GM11168 (cell line): ENCODE results near the gene NDST1.
"Not testable (repeated sequence)": the region's sequence is repeated elsewhere in the genome, so short reads cannot be mapped to it uniquely, and the experiment has no call there.

Source experiments
- in situ Hi-C: fragments of 300-500 bp; cut with MboI; formaldehyde crosslinking; loops from one replicate; pipeline ENCODE4 v1.12.0; 2022; ENCODE audit warnings: low sequenced_read_pairs; ENCODE audit not compliant: unreplicated experiment

The NDST1 gene

GRCh38 chr5:150505816-150506215 is 2.1 kb upstream of the NDST1 start:
- in situ Hi-C loops: no loop called here

DNA sequence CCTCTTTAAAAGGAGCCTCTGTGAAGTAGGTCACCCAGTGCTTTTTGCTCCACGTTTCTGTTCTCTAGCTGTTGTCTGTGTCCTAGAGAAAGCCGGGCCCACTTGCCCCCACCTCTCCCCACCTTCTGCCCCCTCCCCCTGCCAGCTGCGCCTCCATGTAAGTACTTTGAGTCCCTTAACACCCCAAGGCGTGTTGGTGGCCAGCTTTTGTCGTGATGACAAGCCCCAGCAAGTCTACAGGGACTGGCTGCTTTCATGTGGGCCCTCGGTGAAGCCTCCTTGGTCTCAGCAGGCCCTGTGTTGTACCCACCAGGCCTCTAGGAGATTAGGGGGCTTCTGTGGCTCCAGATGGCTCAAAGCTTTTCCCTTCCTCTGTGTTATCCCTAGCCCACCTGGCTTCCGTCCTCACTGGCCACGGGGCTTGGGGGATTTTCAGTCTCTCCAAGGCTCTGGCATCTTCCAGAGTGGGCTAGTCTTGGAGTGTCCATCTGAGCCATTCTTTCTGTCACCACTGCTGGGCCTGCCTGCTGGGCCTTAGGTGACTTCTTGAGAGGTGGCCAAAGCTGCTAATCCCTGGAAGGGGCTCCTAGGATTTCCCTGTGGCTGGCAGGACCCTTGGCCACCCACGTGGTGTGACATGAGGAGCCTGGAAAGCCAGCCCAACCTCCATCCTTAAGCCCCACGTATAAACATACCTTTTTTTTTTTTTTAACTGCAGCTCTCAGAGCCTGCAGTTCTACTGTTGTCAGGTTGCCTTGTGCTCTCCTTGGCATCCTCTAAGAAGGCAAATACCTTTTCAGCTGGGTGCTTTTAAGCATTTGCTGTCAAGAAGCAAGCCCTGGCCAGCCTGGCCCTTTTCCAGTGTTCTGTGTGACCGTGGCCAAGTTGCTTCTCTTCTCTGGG is 1.1 kb upstream of the NDST1 start:
- in situ Hi-C loops: no loop called here

- in situ Hi-C loops: no loop called here
Measured at GRCh38 chr5:150508277-150508640, 328 bp downstream of the NDST1 start.

GRCh38 chr5:150508828-150509227 is 897 bp downstream of the NDST1 start:
- in situ Hi-C loops: no loop called here

- in situ Hi-C loops: no loop called here
Measured at GRCh38 chr5:150509992-150510391, 2.1 kb downstream of the NDST1 start.

GRCh38 chr5:150510460-150511263 is 2.7 kb downstream of the NDST1 start:
- in situ Hi-C loops: no loop called here

- in situ Hi-C loops: no loop called here
Measured at GRCh38 chr5:150511578-150512367, 3.8 kb downstream of the NDST1 start.

GRCh38 chr5:150512368-150512747 is 4.4 kb downstream of the NDST1 start:
- in situ Hi-C loops: no loop called here

DNA sequence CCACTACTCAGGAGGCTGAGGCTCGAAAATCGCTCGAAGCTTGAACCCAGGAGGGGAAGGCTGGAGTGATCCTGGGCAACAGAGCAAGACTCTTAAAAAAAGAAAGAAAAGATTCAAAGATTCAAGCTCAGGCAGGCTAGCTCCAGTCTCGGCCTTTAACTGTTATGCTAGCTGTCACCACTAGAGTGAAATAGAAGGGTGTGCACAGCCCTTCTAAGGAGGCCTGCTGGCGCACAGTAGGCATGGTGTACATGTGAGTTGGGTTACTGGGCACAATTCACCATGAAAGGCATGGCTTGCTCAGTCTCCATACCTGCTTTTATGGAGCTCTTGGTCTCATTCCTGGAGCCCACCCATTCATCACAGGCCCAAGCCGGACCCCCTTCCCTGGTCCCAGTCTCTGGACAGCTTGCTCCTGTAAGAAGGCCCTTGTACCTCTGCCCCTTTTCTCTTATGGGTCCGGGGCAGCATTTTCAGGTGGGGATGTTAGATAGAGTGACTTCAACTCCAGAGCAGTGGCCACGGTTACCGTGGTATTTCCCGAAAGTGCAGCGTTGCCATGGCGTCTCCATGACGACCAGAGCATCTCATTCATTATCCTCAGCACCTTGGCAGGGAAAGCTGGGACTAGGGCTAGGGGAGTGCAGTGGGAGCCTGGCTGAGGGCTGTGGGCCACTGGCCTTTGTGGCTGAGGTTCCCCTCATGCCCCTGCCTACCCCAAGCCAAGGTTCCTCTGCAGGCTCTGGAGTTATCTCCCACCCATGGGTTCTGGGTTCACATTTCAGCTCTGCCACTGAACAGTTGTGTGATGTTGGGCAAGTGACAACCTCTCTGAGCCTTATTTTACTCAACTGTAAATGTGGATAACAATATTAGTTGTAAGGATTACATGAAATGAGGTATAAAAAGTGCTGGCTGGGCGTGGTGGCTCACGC is 5.7 kb downstream of the NDST1 start:
- in situ Hi-C loops: no loop called here

- in situ Hi-C loops: no loop called here
Measured at GRCh38 chr5:150514708-150515211, 6.8 kb downstream of the NDST1 start.

- in situ Hi-C loops: no loop called here
Measured at GRCh38 chr5:150515446-150515845, 7.5 kb downstream of the NDST1 start.

- in situ Hi-C loops: no loop called here
Measured at GRCh38 chr5:150516011-150516410, 8.1 kb downstream of the NDST1 start.

DNA sequence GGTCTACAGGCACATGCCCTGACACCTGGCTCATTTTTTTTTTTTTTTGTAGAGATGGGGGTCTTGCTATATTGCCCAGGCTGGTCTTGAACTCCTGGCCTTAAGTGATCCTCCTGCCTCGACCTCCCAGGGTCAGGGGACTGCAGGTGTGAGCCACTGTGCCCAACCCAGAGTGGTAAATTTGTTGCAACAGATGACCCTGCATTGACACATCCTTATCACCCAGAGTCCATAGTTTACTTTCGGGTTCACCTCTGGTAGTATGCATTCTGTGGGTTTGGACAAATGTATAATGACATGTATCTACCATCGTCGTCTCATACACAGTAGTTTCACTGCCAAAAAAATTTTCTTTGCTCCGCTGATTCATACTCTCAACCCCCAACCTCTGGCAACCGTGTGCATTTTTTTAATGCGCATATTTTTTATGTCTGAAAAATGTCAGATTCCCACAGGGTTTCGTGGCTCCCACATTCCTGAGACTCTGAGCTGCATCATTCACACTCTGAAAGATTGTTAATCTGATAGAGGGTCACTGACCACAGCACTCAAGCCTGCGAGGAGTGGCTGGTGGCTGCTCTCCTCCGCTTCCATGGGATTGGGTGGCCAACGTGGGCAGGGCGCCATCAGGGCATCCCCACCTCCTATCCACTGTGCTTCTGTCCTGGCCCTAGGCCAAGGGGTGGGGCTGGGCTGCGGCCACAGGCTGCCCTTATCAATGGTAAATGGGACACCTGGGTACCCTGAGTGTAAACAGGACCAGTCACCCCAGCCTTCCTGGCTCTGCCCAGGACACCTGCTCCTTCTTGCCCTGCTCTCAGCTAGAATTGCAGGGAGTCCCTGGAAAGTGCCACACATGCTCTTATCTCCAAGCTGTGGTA is 9.6 kb downstream of the NDST1 start:
- in situ Hi-C loops: no loop called here

- in situ Hi-C loops: not testable (repeated sequence)
Measured at GRCh38 chr5:150518712-150519559, 11.0 kb downstream of the NDST1 start.

- in situ Hi-C loops: no loop called here
Measured at GRCh38 chr5:150519560-150519945, 11.6 kb downstream of the NDST1 start.

GRCh38 chr5:150519978-150520377 is 12.0 kb downstream of the NDST1 start:
- in situ Hi-C loops: no loop called here

DNA sequence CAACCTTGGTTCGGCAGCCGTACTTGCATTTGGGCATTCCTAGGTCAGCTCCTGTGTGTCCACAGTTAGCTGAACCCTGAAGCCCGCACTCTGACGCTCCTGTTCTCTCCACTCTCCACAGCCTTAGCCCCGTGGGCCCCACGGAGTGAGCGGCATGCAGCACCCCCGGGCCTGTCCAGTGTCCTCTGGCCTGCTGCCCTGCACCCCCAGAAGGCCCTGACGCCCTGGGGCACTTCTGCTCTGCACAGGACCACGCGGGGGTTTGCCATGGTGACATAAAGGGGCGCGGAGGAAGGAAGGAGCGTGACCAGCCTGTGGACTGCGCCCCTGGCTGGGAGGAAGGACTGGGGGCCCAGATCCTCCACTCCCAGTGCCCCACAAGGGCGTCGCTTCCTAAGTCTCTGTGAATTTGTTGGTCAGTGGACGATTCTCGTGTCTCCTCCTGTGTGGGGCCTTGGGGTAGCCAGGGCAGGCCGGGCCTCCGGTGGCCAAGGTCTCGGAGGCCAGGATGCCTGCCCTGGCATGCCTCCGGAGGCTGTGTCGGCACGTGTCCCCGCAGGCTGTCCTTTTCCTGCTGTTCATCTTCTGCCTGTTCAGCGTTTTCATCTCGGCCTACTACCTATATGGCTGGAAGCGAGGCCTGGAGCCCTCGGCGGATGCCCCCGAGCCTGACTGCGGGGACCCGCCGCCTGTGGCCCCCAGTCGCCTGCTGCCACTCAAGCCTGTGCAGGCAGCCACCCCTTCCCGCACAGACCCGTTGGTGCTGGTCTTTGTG is 13.0 kb downstream of the NDST1 start:
- in situ Hi-C loops: no loop called here
